HCT116 (cell line): ENCODE measurements around the gene ARHGEF25. TPM values are rescaled to one million over a fixed set of nuclear protein-coding genes. Genes with fewer than 3 reads are reported as not detected.

Experiments used
- ATAC-seq: fragments of 200-7000 bp; cut with Tn5 transposase; 2 replicates; pipeline ENCODE4 v1.9.1; 2020; ENCODE audit warnings: mild to moderate bottlenecking, moderate library complexity
- BruUV-seq: library from RNA; stranded (reverse); fragments of 400-500 nt; replicated peaks from 2 replicates; lab custom pipeline; 2021; lab: Mats Ljungman, UMichigan
- CTCF ChIA-PET: fragments of 300-600 bp; sonication (Branson Sonifier 250); formaldehyde crosslinking; loops from one replicate; lab custom pipeline; 2021; ENCODE audit warnings: antibody characterized with exemption; lab: Charles Lee
- POLR2A ChIA-PET: fragments of 300-600, 350-600 bp; sonication (Branson Sonifier 250); formaldehyde crosslinking; loops from one replicate; lab custom pipeline; 2021; ENCODE audit warnings: antibody characterized with exemption; lab: Charles Lee
- RAD21 ChIA-PET, 2 experiments: fragments of 300-600 bp; sonication (Branson Sonifier 250); formaldehyde crosslinking; loops; one replicate each; lab custom pipeline; 2023; ENCODE audit warnings: low total read pairs in 2 of 2; ENCODE audit not compliant: uncharacterized antibody in 2 of 2, unreplicated experiment in 2 of 2, low non-redundant PET in 1 of 2; lab: Charles Lee
- DNase-seq: peaks from one replicate; pipeline ENCODE4 v3.0.0-alpha.2; 2010; ENCODE audit warnings: low read depth, low spot score
- H2AFZ ChIP-seq: fragments of 200-600 bp; shearing (Covaris generic), sonication (generic); 2 replicates; pipeline ENCODE4 v1.6.1; 2017; ENCODE audit warnings: low read depth, mixed run types, mixed read lengths, antibody characterized with exemption, low read length; ENCODE audit not compliant: poor library complexity, severe bottlenecking
- H3K27ac ChIP-seq: 2 replicates; pipeline ENCODE4 v1.5.1; 2012; ENCODE audit warnings: low read depth, low read length
- H3K27me3 ChIP-seq: fragments of 200-600 bp; sonication (generic); 2 replicates; pipeline ENCODE4 v1.6.1; 2016; ENCODE audit warnings: mixed run types, low read length, mixed read lengths; ENCODE audit not compliant: insufficient read depth
- H3K36me3 ChIP-seq, 2 experiments: fragments of 200-500 bp in 1 of 2; fragments of 200-600 bp in 1 of 2; sonication (Bioruptor generic) in 1 of 2; sonication (generic) in 1 of 2; 2 replicates each; pipeline versions ENCODE4 v1.5.1 to v1.6.1; 2014 to 2016; ENCODE audit warnings: low read length in 2 of 2, inconsistent platforms in 1 of 2, mixed read lengths in 1 of 2, mixed run types in 1 of 2; ENCODE audit not compliant: insufficient read depth in 2 of 2, control insufficient read depth in 1 of 2
- H3K4me1 ChIP-seq, 2 experiments: fragments of 200-600 bp in 1 of 2; sonication (generic) in 1 of 2; 2 replicates each; pipeline versions ENCODE4 v1.5.1 to v1.6.1; 2012 to 2017; ENCODE audit warnings: low read length in 2 of 2, inconsistent platforms in 1 of 2, mild to moderate bottlenecking in 1 of 2, mixed read lengths in 1 of 2, mixed run types in 1 of 2, moderate library complexity in 1 of 2; ENCODE audit not compliant: insufficient read depth in 2 of 2, control insufficient read depth in 1 of 2
- H3K4me2 ChIP-seq: fragments of 200-600 bp; sonication (generic); 2 replicates; pipeline ENCODE4 v1.6.1; 2017; ENCODE audit warnings: mixed run types, low read length, mixed read lengths
- H3K4me3 ChIP-seq, 2 experiments: fragments of 200-600 bp in 1 of 2; sonication (generic) in 1 of 2; replicated peaks in 1 of 2; 2 replicates each; pipeline ENCODE4 v1.5.1; 2011 to 2016; ENCODE audit warnings: low read length in 2 of 2, control low read depth in 1 of 2, low read depth in 1 of 2, mild to moderate bottlenecking in 1 of 2, mixed read lengths in 1 of 2, mixed run types in 1 of 2
- H3K79me2 ChIP-seq: fragments of 200-600 bp; sonication (generic); 2 replicates; pipeline ENCODE4 v1.6.1; 2017; ENCODE audit warnings: mild to moderate bottlenecking, mixed run types, low read length, moderate library complexity, mixed read lengths; ENCODE audit not compliant: insufficient read depth
- H3K9ac ChIP-seq: fragments of 200-600 bp; sonication (generic); 2 replicates; pipeline ENCODE4 v1.6.1; 2016; ENCODE audit warnings: low read length, mixed read lengths
- H3K9me2 ChIP-seq: fragments of 200-600 bp; sonication (generic), shearing (Covaris generic); 2 replicates; pipeline ENCODE4 v1.6.1; 2017; ENCODE audit warnings: mixed run types, mild to moderate bottlenecking, moderate library complexity; ENCODE audit not compliant: insufficient read depth
- H3K9me3 ChIP-seq, 2 experiments: fragments of 200-500 bp in 1 of 2; fragments of 200-600 bp in 1 of 2; sonication (Bioruptor generic) in 1 of 2; sonication (generic) in 1 of 2; 2 replicates each; pipeline ENCODE4 v1.6.1; 2014 to 2017; ENCODE audit warnings: low read length in 2 of 2, mixed read lengths in 2 of 2, inconsistent platforms in 1 of 2, low read depth in 1 of 2, mild to moderate bottlenecking in 1 of 2, mixed run types in 1 of 2, moderate library complexity in 1 of 2; ENCODE audit not compliant: control insufficient read depth in 1 of 2, insufficient read depth in 1 of 2
- H4K20me1 ChIP-seq: fragments of 200-600 bp; sonication (generic), shearing (Covaris generic); 2 replicates; pipeline ENCODE4 v1.6.1; 2017; ENCODE audit warnings: mixed run types, mild to moderate bottlenecking, moderate library complexity; ENCODE audit not compliant: insufficient read depth
- CEBPB ChIP-seq: IDR thresholded peaks from 2 replicates; pipeline ENCODE4 v1.6.1; 2012; ENCODE audit warnings: low read depth
- EGR1 ChIP-seq: IDR thresholded peaks from 2 replicates; pipeline ENCODE4 v1.6.1; 2012; ENCODE audit warnings: low read depth
- EZH2 ChIP-seq: fragments of 200-600 bp; sonication (generic); IDR thresholded peaks from 2 replicates; pipeline ENCODE4 v1.6.1; 2017; ENCODE audit warnings: antibody characterized with exemption, mixed run types
- FOSL1 ChIP-seq: IDR thresholded peaks from 2 replicates; pipeline ENCODE4 v1.6.1; 2012; ENCODE audit warnings: low read depth
- SIN3A ChIP-seq: IDR thresholded peaks from 2 replicates; pipeline ENCODE4 v1.6.1; 2012; ENCODE audit warnings: low read depth
- SP1 ChIP-seq: IDR thresholded peaks from 2 replicates; pipeline ENCODE4 v1.6.1; 2012; ENCODE audit warnings: low read depth
- TCF7L2 ChIP-seq: IDR thresholded peaks from 2 replicates; pipeline ENCODE4 v1.7.0; 2011; ENCODE audit warnings: borderline replicate concordance, inconsistent platforms; ENCODE audit not compliant: insufficient read depth, insufficient read length; ENCODE audit errors: extremely low read depth
- ZBTB33 ChIP-seq: IDR thresholded peaks from 2 replicates; pipeline ENCODE4 v1.6.1; 2011; ENCODE audit warnings: mild to moderate bottlenecking, low read length, moderate library complexity; ENCODE audit not compliant: insufficient replicate concordance; ENCODE audit errors: extremely low read depth
- ZFX ChIP-seq: fragments of 450-650 bp; IDR thresholded peaks from 2 replicates; pipeline ENCODE4 v1.6.1; 2017
- ZNF274 ChIP-seq: fragments of 200-500 bp; sonication (Bioruptor generic); IDR thresholded peaks from 2 replicates; pipeline ENCODE4 v1.6.1; 2014; ENCODE audit warnings: mild to moderate bottlenecking, low read depth, low read length, inconsistent platforms
- intact Hi-C: fragments of 100-400 bp; cut with micrococcal nuclease; formaldehyde crosslinking; loops from 2 replicates; pipeline ENCODE4 v1.10.0; 2022
- total RNA-seq: library from RNA; stranded (reverse); gene quantifications from one replicate; pipeline ENCODE4 v1.2.1, GENCODE V29; 2021; ENCODE audit not compliant: unreplicated experiment
- TF ChIP-seq, protein P1 (sequence below): IDR thresholded peaks from 2 replicates; pipeline ENCODE4 v1.6.1; 2012
- TF ChIP-seq, protein P2 (sequence below): IDR thresholded peaks from 2 replicates; pipeline ENCODE4 v1.6.1; 2012

The ARHGEF25 gene
- total RNA-seq, 1 experiment from 2014 or later, result 3.6 TPM

GRCh38 chr12:57657744-57658143 is 46.5 kb downstream of the ARHGEF25 start:
- Histone ChIP-seq H2AFZ (no peak overlapping the region), H4K20me1 (no peaks in the 10 kb centered on the region), H3K4me1 (no peaks in the 10 kb centered on the region), H3K79me2 (no peaks in the 10 kb centered on the region), H3K9me2 (no peaks in the 10 kb centered on the region), H3K4me3 (no peak overlapping the region), H3K4me2 (no peak overlapping the region), H3K36me3 (no peaks in the 10 kb centered on the region), H3K9me3 (peaks cover 3% of the 10 kb centered on the region in 2 experiments; a peak in 1 of 4 replicates), H3K27ac (no peak overlapping the region), H3K9ac (no peak overlapping the region), H3K27me3 (no peaks in the 10 kb centered on the region)
- CTCF ChIA-PET, result no interaction called here
- no TSS peak for BruUV-seq
- TF ChIP-seq TCF7L2, result no peak
- no peak for TF ChIP-seq EZH2
- TF ChIP-seq ZFX, result no peak
- TF ChIP-seq CEBPB, result no peak
- TF ChIP-seq, protein P1, sequence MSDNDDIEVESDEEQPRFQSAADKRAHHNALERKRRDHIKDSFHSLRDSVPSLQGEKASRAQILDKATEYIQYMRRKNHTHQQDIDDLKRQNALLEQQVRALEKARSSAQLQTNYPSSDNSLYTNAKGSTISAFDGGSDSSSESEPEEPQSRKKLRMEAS, result no peak
- TF ChIP-seq SIN3A, result no peak
- no peak for TF ChIP-seq ZBTB33
- TF ChIP-seq FOSL1, result no peak
- no peak for TF ChIP-seq ZNF274
- TF ChIP-seq EGR1, result no peak
- TF ChIP-seq SP1, result no peak
- TF ChIP-seq, protein P2, sequence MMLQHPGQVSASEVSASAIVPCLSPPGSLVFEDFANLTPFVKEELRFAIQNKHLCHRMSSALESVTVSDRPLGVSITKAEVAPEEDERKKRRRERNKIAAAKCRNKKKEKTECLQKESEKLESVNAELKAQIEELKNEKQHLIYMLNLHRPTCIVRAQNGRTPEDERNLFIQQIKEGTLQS, result no peak
- intact Hi-C loops, result no loop called here
- ATAC-seq (no peak), DNase-seq (no peak)
- POLR2A ChIA-PET, result no interaction called here
- RAD21 ChIA-PET, result no interaction called here
